GM21526 (cell line): ENCODE measurements around the gene PACS2.
"Not testable (repeated sequence)": the region's sequence is repeated elsewhere in the genome, so short reads cannot be mapped to it uniquely, and the experiment has no call there.

Source experiments
- ATAC-seq: cut with Tn5 transposase; IDR thresholded peaks from one replicate; pipeline ENCODE4 v1.9.1; 2021; ENCODE audit warnings: moderate library complexity; ENCODE audit not compliant: unreplicated experiment, low FRiP score

PACS2 gene

DNA sequence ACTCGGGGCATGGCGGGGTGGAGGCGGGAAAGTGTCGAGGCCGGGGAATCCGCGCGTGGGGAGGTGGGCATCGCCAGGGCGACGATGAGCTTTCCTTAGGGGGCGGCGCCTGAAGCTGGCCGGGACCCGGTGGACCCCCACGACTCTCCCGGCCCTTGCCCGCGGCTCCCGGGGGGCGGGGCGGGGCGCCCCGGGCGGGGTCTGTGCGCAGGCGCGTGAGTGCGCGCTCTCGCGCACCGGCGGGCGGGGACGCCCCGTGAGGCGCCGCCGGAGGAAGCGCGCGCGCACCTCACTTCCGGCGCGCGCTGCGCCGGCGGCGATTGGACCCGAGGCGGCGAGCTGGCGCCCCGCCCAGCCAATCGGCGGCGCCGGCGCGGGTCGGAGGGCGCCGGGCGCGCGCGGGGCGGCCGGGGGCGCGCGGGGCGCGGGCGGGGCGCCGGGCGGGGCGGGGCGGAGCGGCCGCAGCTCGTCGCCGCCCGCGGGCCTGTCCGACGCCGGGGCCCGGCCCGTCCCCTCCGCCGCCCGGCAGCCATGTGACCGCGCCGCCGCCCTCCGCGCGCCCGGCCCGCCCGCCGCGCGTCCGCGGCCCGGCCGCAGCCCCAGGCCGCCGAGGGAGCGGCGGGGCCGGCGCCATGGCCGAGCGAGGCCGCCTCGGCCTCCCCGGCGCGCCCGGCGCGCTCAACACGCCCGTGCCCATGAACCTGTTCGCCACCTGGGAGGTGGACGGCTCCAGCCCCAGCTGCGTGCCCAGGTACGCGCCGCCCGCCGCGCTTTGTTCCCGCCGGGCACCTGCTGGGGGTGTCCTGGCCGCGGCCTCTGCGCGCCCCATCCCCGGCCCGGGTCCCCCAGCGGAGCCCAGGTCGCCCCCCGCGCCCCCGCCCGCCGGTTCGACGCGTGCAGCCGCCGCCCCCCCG, at the start of gene PACS2:
Gene PACS2 (plus strand): TSS at position 462 of the 914 bp plus-strand sequence. CDS start 171 bp downstream, at position 633.
- ATAC-seq = peak; percentile 51

- ATAC-seq = no peak
These were observed 46.6 kb upstream of the PACS2 start for GRCh38 chr14:105267820-105268548.

DNA sequence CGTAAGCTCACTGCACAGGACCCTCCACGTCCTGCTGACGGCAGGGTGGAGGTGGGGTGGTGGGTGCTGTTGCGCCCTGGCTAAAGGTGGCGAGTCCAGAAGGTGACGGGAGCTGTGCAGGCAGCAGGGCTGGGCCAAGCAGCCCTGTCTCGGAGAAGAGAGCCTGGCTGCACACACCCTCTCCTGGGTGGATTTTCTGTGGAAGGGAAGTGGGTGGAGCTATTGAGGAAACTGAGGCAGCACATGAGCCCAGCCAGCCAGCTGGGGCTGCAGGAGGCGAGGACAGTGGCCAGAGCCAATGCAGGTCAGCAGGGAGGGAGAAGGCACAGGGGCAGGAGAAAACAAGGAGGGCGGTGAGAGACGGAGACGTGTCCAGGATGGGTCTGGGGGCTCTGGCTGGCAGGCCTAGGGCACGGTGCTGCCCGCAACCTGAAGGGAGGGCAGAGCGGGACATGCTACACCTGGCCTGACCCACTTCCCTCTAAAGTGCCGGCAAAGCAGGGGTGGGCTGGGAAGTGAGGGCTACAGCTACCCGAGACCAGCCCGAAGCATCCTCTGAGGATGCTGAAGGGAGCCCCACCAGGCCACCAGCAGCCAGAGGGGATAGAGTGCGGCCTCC, 45.7 kb upstream of the PACS2 start:
- no peak for ATAC-seq

GRCh38 chr14:105269405-105269804, 45.1 kb upstream of the PACS2 start:
- no peak for ATAC-seq

DNA sequence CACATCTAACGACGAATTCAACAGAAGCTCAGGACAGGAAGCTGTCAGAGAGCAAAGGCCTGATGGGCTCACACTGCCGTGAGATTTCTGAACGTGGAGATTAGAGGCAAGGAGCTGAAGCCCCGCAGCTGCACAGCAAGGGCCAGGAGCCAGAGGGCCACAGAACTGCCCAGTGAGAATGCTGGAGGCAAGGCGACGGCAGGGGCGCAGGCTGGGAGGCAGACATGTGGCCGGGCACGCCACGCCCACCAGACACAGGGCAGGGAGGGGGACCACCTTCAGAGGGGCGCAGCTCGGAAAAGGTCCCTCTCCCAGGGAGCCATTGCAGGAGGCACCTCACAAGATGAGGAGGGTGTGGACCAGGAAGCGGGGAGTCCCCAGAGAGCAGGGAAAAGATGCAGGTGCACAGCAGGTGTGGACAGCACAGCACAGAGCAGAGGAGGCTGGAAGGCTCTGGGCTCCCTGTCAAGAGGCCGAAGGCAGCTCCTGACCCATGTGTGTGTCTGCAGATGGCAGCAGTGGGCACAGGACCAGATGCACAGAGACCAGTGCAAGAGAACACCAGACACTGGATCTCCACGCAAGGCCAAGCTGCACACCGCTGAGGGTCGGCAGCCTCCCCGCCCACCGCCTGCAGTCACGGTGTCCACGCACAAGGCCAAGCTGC, 43.2 kb upstream of the PACS2 start:
- ATAC-seq = no peak

- ATAC-seq = no peak
These were observed 41.9 kb upstream of the PACS2 start for GRCh38 chr14:105272623-105273022.

- no peak for ATAC-seq
These were observed 41.5 kb upstream of the PACS2 start for GRCh38 chr14:105273062-105273461.

DNA sequence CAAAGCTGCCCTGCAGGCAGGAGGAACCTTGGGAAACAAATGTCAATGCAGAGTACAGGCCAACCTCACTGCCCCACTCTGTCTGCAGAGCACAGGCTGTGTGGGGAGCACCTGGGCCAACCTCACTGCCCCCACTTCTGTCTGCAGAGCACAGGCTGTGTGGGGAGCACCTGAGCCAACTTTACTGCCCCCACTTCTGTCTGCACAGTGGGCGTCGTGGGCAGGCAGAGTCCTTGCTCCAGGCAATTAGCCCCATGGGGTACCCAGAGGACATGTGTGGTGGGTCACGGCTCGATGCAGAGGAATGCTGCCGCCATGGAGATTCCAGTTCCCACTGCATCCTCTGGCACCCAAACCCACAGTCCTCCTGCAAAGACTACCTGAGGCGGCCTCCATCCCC, 39.9 kb upstream of the PACS2 start:
- no peak for ATAC-seq

GRCh38 chr14:105275267-105275946, 39.1 kb upstream of the PACS2 start:
- no peak for ATAC-seq

DNA sequence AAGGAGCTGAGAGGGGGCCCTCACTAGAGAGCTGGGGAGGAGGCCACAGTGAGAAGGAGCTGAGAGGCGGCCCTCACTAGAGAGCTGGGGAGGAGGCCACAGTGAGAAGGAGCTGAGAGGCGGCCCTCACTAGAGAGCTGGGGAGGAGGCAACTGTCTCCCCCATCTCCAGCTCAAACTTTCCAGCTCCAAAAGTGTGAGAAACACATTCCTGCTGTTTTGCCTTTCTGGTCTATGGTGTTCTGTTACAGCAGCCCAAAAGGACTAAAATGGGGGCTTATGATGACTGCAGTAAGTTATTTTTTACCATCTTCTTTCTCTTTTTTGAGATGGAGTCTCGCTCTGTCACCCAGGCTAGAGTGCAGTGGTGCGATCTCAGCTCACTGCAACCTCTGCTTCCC, 37.1 kb upstream of the PACS2 start:
- not testable (repeated sequence) for ATAC-seq

DNA sequence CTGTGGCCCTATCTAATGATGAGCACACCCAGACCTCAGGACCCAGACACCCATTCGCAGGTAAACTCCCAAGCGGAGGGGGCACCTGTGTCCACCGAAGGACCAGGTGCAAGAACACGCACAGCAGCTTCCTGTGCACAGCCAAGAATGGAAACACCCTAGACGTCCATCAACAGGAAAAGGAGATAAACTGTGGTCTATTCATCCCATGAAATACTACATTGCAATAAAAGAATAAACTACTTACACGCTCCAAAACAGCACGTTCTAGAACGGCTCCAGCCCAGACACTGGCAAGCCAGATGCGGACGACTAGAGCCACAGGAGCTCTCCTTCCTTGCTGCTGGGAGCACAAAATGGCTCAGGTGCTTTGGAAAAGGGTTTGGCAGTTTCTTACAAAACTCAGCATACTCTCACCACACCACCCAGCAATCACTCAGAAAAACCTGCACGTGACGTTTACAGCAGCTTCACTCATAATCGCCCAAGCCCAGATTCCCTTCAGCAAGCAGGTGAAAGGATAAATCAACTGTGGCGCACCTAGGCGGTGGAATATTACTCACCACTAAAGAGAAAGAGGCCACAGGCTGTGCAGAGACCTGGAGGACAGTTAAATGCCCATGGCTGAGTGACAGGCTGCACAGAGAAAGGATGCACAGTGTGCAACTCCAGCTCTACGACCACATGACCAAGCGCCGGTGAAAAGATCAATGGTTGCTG, 34.7 kb upstream of the PACS2 start:
- ATAC-seq = no peak

DNA sequence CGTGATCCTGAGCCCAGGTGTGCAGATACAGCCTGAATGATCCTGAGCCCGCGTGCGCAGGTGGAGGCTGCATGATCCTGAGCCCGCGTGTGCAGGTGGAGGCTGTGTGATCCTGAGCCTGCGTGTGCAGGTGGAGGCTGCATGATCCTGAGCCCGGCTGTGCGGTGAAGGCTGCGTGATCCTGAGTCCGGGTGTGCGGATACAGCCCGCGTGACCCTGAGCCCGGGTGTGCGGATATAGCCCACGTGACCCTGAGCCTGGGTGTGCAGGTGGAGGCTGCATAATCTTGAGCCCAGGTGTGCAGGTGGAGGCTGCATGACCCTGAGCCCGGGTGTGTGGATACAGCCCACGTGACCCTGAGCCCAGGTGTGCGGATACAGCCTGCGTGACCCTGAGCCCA, 34.0 kb upstream of the PACS2 start:
- ATAC-seq = no peak

DNA sequence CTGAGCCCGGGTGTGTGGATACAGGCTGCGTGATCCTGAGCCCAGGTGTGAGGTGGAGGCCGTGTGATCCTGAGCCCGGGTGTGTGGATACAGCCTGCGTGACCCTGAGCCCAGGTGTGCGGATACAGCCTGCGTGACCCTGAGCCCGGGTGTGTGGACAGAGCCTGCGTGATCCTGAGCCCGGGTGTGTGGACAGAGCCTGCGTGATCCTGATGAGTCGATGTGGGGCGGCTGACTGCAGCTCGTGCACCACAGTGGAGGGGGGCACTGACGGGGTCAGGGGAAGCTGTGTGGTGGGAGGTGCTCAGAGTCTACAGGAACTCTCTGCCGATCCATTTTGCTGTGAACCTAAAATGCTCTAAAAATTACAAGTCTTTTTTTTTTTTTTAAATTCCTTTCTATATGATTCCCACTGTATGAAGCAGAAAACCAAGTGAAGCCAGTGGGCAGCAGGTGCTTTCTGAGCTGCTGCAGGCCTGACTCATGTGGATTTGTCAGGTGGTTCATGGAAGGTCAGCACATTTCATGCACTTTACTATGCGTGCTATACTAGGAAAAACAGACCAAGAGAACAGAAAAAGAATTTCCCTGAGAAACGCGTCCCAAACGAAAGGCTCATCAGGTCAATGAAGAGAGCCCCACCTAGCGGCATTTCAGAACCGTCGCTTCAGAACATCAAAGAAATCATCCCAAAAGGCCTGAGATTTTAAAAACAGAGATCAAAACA, 33.0 kb upstream of the PACS2 start:
- ATAC-seq = no peak

DNA sequence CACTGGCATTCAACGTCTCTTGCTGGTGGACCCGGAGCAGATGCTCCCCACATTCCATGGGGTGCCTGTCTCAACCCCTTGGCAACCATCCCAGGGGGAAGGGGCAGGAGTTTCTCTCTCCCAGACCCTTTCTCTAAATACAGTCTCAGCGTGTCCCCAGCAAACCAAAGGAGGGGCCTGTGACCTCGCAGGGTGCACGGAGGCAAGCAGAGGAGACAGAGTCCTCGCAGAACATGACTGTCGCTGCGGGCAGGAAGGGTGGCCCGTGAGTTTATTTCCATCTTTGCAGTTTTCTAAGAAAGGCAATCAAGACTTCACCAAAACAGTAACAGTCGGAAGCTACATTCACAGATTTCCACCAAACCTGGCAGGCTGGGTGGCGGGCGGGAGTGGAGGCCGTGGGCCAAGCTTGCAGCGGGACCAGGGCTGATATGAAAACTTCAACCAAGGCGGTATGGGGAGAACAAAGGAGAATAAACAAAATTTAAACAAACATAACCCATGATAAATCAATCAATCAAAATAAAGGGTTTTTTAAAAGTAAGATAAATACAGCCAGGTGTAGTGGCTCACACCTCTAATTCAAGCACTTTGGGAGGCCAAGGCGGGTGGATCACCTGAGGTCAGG, 32.3 kb upstream of the PACS2 start:
- no peak for ATAC-seq

GRCh38 chr14:105283028-105283427, 31.5 kb upstream of the PACS2 start:
- ATAC-seq = no peak

DNA sequence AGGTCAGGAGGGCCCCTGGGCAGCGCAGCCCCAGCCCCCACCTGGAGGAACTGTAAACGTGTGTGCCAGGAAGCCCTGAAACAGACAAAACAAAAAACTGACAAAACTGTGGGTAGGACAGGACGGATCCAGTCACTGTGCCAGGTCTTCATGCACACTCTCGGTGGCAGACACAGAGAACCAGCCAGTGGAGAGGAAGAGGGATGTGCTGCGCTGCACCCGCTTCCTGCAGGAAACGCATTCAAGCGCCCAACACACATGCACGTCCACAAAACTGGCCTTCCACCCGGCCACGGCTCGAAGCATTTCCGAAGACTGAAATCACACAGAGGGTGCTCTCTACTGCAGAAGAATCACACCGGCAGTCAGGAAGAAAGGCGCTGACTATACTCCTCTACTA, 30.6 kb upstream of the PACS2 start:
- ATAC-seq = no peak

DNA sequence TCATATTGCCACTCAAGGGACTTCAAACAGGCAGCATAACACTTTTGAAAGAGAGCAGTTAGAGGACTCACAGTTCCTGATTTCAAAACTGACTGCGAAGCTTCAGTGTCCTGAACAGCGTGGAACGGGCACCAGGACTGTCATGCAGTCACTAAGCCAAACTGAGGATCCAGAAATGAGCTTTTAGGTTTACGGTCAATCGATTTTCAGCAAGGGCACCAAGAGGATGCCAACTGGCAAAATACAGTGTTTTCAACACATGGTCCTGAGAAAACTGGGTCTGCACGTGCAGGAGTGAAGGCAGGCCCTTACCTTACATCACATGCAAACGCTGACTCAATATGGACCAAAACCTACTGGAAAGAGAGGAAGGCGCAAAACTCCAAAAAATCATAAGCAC, 29.4 kb upstream of the PACS2 start:
- no peak for ATAC-seq

DNA sequence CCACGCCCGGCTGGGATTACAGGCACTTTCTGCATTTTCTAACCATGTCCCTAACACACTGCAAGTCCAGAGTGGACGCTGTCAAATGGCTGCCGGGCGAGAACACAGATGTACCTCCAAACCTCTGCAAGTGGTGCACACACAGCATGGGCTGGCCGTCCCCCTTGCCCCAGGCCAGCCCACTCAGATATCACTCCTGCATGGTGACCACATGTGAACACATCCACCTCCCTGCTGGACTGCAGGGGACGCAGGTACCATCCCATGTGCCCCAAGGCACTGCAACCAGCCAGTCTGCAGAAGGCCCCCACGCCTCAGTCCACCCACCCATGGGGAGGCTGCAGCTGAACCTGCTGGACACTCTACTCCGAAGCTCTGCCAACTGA, 27.8 kb upstream of the PACS2 start:
- no peak for ATAC-seq
